NCI-H1105 treated with DMSO at 0.1 percent for 48 hours (cell line): ENCODE data around the gene TAAR2.
"Not testable (repeated sequence)": the region's sequence is repeated elsewhere in the genome, so short reads cannot be mapped to it uniquely, and the experiment has no call there.

Experiments used
- DNase-seq: peaks from one replicate; lab custom pipeline; 2025; lab: John Stamatoyannopoulos, UW

The TAAR2 gene

GRCh38 chr6:132612449-132613108 is 11.5 kb downstream of the TAAR2 start:
- no peak for DNase-seq

DNA sequence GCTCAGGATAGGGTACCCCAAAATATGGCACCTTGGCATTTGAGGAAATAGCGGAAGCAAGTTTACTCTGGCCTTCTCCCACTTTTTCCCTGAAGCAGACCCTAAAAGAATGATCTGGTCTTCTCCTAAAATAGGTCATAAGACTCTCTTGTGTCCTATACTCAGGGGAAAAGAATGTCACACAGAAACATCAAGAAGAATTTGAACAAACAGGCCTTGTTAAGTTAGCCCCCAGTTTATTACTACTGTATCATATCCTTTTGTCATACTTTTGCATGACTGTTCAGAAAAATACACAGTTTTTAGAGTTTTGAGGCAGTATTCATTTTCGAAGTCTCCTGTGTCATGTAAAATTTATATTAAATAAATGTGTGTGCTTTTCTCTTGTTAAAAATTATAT is 12.5 kb downstream of the TAAR2 start:
- DNase-seq = no peak

GRCh38 chr6:132607544-132608233 is 16.4 kb downstream of the TAAR2 start:
- no peak for DNase-seq

DNA sequence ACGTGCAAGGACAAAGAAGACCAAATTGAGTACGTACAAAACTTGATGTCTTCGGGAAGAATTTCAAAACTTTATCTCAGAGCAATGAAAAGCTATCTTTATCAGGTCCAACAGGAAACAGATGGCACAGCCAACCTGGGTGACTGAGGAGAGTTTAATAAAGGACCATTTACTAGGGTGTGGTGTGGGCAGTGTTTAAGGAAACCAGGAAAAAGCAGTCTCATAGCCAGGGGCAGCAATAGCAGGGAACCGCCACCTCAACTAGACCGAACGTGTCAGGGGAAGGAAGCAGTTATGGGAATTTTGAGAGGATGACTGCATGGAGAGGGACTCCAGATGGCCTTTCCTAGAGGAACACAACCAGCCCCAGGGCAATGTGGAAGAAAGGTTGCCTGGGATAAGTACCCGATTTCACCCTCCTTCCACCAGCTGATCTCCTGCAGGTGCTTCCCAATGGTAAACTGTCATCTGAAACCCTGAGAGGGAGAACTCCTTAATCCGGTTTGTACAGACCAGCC is 19.4 kb downstream of the TAAR2 start:
- no peak for DNase-seq

DNA sequence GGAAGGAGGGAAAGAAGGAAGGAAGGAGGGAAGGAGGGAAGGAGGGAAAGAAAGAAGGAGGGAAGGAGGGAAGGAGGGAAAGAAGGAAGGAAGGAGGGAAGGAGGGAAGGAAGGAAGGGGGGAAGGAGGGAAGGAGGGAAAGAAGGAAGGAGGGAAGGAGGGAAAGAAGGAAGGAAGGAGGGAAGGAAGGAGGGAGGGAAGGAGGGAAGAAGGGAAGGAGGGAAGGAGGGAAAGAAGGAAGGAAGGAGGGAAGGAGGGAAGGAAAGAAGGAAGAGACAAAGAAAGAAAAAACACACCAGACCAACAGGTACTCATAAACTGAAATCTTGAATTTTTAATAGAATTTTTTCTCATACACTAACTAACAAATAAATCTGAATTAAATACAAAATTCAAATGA is 23.2 kb downstream of the TAAR2 start:
- not testable (repeated sequence) for DNase-seq

- no peak for DNase-seq
Measured at GRCh38 chr6:132598473-132598872, 25.6 kb downstream of the TAAR2 start.

- DNase-seq = no peak
Measured at GRCh38 chr6:132596201-132596600, 27.9 kb downstream of the TAAR2 start.

DNA sequence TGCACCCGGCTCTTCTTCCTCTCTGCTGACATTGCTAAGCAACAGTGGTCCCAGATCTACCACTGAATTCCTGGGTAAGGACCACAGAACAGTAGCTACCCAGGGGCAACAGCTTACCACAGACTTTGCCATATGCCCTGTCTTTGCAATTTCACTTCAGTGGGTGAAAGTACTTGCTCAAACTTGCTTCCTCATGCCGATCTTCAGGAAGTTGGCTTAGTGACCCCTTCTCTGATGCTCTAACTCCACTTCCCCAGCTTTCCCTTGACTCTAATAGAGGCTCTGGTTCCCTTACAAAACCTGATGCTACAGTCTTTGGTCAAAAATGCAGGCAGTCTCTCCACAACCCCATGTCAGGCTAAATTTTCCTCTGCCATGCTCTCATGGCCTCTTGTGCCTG is 31.2 kb downstream of the TAAR2 start:
- DNase-seq = no peak

DNA sequence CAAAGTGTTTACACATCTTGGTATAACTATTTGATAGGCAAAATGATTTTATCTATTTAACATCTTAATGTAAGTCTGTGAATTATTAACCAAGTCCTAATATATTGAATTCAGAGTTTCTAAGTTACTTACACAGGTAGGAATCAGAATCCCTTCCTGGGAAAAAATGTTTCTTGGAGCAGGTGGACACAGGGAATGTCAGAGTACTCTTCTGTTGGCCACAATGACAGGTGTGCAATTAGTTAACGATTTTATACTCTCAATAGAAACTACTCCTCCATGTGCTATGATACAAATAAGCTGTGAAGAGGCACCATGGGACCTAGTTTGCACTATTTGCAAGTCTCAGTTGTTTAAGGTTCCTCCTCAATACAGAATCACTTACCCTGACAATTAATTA is 33.7 kb downstream of the TAAR2 start:
- peak; percentile 85 for DNase-seq

- no peak for DNase-seq
Measured at GRCh38 chr6:132589454-132589853, 34.6 kb downstream of the TAAR2 start, which contains the start of gene TAAR5. TAAR5 (minus strand) TSS chr6:132589741; CDS start chr6:132589686, 55 bp downstream.

DNA sequence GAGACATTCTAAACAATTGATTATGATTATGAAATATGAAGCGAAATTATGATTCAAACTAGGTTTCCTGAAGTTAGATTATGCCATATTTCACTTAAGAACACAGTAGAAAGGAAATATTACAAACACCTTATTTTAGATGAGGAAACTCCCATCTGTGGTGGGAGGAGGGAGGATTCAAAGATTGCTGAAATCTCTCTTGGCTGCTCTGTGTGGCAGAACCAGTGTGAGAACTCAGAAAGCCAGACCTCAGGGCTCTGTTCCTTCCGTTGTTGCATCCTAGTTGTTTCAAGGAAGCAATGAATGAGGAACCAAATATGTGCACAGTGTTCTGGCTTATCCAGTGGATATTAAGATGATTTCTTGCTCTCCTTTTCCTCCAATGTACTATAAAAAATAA is 36.7 kb downstream of the TAAR2 start:
- DNase-seq = no peak

DNA sequence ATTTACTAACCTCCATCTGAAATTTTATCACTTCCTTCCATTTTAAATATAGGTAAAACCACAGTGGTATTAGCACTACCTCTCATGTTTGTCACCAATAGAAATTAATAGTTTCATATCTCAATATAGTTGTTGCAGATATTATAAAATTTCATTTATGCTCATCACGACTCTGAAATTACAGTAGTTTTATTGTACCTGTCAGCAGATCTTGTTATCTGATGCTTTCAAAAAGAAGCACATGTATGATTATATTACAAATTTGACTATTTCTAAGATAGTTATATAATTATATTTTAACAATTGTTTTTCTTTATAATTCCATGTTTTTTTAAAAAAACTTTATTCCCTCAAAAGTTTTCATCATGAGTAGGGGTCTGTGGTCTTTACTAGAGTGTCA is 39.4 kb downstream of the TAAR2 start:
- DNase-seq = no peak

DNA sequence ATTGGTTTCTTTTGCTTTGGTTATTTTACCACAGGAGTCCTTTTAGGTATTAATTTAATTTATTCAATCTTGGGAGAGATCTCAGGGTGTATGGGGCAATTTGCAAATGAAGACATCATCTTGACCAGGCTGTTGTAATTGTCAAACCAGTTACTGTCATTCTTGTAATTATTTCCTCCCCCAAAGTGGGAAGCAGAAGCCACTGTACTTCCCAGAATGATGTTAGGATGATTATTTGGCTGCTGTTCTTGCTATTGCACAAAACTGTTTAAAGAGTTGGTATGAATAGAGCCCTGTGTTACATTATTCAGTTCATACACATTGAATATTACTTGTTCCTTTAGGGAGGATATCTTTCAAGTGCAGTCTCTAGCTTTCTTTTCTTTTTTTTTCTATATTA is 52.3 kb downstream of the TAAR2 start:
- no peak for DNase-seq

- DNase-seq = no peak
Measured at GRCh38 chr6:132570221-132570777, 53.8 kb downstream of the TAAR2 start, which contains the start of gene TAAR6. TAAR6 (plus strand) TSS chr6:132570322; CDS start chr6:132570322, 0 bp downstream.

DNA sequence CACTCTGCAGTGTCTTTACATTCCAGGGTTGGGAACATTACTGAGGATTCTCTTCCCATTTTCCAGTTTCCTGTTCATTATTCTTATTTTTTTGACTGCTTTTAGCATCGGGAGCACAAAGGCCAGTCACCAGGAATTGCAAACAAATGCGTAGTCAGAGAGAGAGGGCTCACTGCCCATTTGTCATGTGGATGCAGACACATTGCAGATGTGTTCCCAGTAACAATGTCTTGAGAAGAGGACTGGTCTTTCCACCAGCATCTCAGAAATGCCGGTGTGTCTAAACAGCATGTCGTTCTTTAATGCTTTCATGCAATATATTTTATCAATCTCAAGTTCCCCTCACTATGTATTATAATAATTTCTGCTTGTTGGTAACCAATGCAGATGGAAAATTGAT is 54.9 kb downstream of the TAAR2 start:
- no peak for DNase-seq

GRCh38 chr6:132568611-132569010 is 55.5 kb downstream of the TAAR2 start:
- no peak for DNase-seq

GRCh38 chr6:132567566-132567965 is 56.5 kb downstream of the TAAR2 start:
- DNase-seq = no peak
